GM10847 (cell line): ENCODE data around the gene NCOA1.

Source experiments
- POLR2A ChIP-seq: IDR thresholded peaks from 2 replicates; pipeline ENCODE4 v1.6.1; 2011; ENCODE audit not compliant: insufficient read length; ENCODE audit errors: extremely low read depth

NCOA1 gene

DNA sequence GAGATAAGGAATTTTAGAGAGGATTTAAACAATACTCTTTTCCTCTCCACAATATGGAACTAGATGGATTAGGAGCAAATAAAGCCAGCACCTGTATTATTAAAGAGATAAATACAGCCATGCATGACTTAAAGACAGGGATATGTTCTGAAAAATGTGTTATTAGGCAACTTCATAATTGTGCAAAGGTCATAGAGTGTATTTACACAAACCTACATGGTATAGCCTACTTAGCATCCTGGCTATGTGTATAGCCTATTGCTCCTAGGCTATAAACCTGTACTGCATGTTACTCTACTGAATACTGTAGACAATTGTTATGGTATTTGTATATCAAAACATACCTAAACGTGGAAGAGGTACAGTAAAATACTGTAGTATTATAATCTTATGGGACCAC lies 249.1 kb downstream of the NCOA1 start:
- no peak for TF ChIP-seq POLR2A

DNA sequence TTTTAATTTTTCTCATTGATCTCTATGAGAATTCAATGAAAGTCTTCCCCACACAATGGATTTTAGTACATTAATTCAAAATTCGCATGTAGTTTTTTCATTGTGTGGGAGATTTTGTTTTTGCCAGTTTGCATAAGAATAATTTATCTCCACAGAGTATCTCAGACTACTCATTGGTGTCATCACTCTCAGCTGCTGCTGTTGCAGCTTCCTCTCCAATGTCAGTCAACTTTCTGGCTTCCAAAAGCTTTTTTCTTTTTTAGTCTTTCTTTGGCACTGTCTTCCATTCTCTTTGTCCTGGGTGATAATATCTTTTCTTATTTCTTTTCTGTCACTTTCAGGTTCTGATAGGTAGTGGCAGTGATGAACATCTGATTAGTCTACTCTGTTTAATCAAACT lies 251.7 kb downstream of the NCOA1 start:
- no peak for TF ChIP-seq POLR2A

DNA sequence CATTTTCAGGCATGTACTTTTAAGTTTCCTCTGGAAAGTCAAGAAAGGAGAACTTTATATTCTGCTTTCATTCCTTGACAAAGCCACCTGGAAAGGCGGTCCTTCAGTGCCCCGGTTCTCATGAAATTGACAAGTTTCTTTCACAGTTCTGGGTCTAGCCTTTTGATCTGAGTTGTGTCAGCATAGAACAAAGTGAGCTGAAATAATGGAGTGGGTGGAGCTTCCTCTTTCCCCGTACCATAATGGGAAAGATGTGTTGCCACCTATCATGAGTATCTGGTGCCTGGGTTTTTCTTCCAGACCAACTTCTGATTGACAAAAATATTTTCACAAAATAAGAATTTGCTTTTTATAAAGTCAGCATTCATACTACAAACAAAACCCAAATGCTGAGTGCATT lies 252.9 kb downstream of the NCOA1 start:
- TF ChIP-seq POLR2A: no peak

DNA sequence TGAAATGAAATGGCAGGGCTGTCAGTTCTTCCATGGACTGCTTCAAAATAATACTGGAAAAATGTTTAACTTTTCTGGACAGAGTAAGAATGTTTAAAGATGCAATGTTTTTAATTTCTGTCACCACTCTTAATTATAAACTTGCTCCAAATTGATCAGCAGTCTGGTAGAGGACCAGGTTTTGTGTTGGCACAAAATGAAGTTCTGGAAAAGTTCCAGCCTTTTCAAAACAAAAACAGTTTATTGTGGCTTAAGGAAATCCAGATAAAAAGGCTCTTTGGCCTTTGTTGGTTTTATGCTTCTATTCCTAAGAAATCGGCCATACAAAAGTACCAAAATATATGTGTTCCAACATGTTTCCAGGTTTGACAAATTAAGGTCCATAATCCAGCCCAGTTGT lies 253.3 kb downstream of the NCOA1 start:
- no peak for TF ChIP-seq POLR2A

DNA sequence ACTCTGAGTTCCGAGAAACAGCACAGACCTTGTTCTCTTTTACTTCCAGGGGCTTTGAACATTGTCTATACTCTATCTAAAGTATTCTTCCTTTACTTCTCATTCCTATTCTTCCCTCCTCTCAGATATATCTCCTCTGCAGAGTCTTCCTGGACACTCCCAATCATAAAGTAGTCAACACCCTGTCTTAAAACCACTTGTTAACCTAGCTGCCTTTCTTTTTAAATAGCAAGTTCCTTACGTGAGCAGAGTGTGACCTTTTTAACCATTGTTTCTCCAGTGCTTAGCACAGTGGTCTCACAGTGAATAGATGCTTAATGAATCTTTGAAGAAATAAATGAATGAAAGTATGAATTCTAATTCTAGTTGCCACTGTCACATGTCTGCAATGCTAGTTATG lies 254.8 kb downstream of the NCOA1 start:
- TF ChIP-seq POLR2A: no peak

DNA sequence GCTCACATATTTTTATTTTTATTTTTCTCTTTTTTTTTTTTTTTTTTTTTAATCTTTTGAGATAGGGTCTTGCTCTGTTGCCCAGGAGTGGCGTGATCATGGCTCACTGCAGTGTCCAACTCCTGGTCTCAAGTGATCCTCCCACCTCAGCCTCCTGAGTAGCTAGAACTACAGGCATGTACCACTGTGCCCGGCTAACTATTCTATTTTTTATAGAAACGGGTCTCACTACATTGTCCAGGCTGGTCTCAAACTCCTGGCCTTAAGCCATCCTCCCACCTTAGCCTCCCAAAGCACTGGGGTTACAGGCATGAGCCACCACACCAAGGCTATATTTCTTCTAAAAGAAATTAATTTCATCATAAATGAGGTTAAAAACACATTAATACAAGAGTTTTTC lies 256.2 kb downstream of the NCOA1 start:
- no peak for TF ChIP-seq POLR2A

DNA sequence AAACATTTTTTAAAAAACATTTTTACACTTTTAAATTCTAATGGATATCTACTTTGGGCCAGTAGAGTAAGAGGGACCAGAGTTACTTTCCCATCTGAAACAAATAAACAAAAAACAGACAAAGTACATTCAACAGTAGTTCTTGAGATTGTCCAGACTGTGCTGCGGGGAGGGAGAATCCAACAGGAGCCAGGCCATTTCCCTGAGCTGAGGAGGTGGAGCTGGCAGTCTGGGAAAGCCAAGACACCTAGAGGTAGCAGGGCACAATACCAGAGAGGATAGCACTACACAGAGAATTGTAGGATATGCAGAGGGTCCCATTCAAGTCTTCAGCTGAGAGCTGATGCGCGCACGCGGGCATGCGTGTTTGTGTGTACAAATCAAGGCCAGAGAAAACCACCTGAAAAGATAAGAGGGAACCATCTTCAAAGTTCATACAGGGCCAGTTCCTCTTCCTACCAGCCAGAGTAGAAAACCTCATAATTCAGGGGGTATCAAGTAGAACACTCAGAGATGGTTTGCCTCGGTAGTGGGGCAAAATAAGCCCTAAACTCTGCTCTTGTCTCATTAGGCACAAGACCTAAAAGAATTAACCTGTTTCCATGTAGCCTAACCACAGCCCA lies 258.1 kb downstream of the NCOA1 start:
- no peak for TF ChIP-seq POLR2A

DNA sequence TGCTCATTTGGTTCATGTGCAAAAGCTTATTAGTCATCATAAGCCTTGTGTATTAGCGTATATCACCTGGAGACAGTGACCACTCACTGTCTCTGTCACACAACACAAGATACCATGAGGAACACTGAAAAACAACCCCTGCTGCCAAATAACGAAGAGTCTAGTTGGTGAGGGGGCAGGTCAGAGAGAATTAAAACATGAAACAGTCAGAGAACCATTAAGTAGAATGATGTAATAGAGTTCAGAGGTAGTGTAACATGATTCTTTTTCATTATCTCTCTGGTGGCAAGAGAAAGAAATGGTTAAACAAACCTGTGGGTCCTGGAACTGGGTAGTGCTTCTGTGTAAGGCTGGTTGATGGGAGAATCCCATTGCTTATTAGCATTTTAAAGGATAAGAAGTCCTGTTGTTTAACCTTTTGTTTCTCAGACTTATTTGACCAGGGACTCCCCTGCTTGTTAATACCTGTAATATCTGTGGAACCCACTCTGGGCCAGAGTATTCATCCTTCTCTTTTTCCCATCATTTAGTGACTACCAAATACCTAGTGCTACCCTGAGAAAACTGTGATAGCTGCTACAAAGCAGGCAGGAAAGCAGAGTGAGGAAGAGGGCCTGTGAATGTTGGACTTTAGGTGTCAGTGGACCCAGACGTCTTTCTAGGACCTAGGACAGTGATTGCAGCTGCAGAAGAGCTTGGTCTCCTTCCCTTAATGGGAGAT lies 264.1 kb downstream of the NCOA1 start:
- TF ChIP-seq POLR2A: no peak

DNA sequence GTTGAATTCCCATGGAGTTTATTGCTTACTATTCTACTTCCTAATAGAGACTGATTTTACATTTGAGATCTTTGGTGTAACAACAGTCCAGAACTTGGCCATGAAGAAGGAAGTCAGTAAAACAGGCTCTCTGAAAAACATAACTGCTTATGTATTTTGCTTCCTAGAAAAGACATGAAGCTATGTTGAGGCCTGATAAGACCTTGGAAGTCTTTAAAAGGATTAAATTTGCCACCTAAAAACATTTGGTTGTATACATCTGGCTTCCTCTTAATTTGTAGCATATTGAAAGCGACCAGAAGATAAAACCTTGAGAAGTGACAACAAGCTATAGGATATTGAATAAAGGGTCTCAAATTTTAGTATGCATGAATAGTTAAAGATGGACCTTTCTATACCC lies 265.7 kb downstream of the NCOA1 start:
- TF ChIP-seq POLR2A: no peak

DNA sequence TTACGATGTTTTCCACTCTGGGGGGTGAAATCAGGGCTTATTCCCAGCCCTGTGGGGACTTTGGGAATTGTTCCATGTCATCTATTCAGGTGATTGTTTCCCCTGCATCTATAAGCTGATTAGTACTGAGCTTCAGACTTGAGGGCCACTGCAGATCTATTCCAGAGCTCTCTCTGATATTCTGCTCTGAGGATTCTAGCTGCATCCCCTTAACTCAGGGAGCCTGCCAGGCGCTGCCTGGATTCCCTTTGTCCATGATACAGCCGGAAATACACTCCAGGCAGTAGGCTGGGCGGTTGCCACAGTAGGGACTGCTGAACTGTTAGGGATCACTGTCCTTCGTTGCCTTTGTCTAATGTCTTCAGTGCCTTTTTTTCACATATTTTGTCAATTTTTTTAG lies 270.8 kb downstream of the NCOA1 start:
- TF ChIP-seq POLR2A: no peak

DNA sequence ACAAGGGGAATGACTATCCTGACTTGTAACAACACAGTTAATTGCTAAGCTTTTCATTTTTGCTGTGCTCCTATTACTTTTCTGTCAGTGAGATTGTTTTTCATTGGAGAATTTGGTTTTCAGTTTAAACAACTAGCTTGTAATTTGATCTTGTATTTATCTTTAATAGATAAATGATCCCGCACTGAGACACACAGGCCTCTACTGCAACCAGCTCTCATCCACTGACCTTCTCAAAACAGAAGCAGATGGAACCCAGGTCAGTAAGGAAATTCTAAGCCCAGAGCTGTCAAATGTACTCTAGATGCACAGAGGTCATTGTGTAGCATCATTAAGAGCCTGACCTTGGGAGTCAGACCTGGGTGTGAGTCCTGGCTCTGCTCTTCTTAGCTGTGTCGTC lies 271.5 kb downstream of the NCOA1 start:
- no peak for TF ChIP-seq POLR2A

DNA sequence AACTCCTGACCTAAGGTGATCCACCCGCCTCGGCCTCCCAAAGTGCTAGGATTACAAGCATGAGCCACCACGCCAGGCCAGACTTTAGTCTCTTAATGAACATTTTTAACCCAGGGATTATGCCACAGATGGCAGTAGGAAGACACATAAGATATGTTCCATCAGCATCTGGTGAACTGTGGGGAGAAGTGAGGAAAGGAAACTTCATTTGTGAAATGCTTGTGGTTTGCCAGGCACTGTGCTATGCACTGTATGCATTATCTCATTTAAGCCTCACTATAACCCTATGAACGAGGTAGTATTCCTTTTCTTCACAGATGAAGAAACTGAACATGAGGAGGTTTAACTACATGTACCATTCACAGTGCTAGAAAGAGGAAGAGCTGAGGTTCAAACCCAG lies 272.8 kb downstream of the NCOA1 start:
- TF ChIP-seq POLR2A: no peak

DNA sequence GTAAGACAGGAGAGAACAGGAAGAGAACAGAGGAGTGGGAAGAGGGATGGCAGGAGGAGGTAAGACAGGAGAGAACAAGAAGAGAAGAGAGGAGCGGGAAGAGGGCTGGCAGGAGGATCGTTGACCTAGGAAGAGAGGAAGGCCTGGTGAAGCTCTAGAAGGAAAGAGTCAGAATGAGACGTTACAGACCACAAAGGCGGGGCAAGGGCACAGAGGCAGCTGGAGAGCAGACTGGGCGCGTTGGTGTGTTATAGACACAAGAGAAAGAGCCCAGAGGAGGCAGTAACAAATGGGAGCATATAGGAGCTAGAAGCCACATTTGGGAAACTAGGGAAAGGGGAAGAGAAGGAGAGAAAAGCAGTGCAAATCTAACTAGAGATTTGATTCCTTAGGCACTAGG lies 275.6 kb downstream of the NCOA1 start:
- no peak for TF ChIP-seq POLR2A

DNA sequence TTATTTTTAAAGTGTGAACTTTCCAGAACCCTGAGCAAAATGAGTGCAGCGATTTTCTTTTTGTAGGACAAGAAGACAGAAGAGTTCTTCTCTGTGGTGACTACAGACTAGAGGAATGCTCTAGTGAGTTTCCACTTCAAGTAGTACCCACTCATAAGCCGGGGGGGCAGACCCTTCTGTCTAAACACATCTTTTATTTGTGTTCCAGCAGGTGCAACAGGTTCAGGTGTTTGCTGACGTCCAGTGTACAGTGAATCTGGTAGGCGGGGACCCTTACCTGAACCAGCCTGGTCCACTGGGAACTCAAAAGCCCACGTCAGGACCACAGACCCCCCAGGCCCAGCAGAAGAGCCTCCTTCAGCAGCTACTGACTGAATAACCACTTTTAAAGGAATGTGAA lies 277.0 kb downstream of the NCOA1 start:
- no peak for TF ChIP-seq POLR2A

DNA sequence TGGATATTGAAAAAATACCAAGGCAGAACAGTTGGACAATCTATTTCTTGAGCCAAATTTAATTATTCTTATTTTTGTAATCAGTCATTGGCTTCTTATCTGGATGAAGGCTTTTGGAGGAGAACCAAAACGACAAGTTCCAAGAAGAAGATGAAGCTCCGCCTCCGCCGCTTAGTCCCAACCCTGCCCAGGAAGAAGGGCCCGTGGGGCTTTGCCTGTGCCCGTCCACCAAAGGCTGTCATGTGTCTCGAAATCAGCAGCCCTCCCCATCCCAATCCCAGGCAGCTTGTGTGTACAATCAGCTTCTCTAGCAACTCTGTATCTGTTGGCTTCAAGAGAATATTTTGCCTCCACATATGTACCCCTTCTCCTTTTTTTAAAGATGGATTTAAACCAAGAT lies 277.5 kb downstream of the NCOA1 start:
- TF ChIP-seq POLR2A: no peak

DNA sequence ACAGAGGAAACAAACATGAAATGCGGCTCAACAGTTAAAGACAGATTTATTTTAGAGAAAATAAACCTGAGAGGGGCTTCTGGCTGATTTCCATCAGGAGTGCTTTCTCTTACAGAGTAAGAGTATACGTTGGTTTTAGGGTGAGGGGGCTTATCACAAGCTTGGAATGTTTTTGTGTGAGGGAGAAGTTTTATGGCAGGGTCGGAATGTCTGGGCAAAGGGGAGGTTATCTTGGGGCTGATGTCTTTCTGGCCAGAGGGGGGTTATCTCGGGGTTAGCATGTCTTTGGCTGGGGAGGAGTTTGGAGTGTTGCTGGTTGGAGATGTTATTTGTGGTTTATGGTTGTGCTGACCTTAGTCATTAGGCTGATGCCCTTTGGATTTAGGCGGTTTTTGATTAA lies 280.0 kb downstream of the NCOA1 start:
- TF ChIP-seq POLR2A: no peak
